ENCODE measurements around the gene FERMT3.

Gene FERMT3

GRCh38 chr11:64249563-64250414, 43.3 kb downstream of the FERMT3 start:
- DNase-seq (ENCODE audit: low read depth in 2 of 2) = no peak

GRCh38 chr11:64250415-64251015, 44.0 kb downstream of the FERMT3 start:
- DNase-seq (ENCODE audit: low read depth in 2 of 2) = no peak

GRCh38 chr11:64251016-64251752, 44.7 kb downstream of the FERMT3 start, which contains the start of gene PLCB3:
Gene PLCB3, plus strand, starts transcription at chr11:64251530. Its CDS starts 120 bp downstream, at chr11:64251650.
- peak in 1 of 2 donors; percentile 39 for DNase-seq (ENCODE audit: low read depth in 2 of 2)

- no peak for DNase-seq (ENCODE audit: low read depth in 2 of 2)
These were observed 45.2 kb downstream of the FERMT3 start for GRCh38 chr11:64251753-64252002.

- no peak for DNase-seq (ENCODE audit: low read depth in 2 of 2)
These were observed 45.7 kb downstream of the FERMT3 start for GRCh38 chr11:64252003-64252872.

- no peak for DNase-seq (ENCODE audit: low read depth in 2 of 2)
These were observed 46.5 kb downstream of the FERMT3 start for GRCh38 chr11:64253043-64253442.

GRCh38 chr11:64253481-64253880, 47.0 kb downstream of the FERMT3 start:
- no peak for DNase-seq (ENCODE audit: low read depth in 2 of 2)

GRCh38 chr11:64254326-64254725, 47.8 kb downstream of the FERMT3 start:
- no peak for DNase-seq (ENCODE audit: low read depth in 2 of 2)

GRCh38 chr11:64255135-64256128, 48.9 kb downstream of the FERMT3 start:
- DNase-seq (ENCODE audit: low read depth in 2 of 2) = no peak

- DNase-seq (ENCODE audit: low read depth in 2 of 2) = no peak
These were observed 49.8 kb downstream of the FERMT3 start for GRCh38 chr11:64256300-64256699.

GRCh38 chr11:64258356-64258755, 51.8 kb downstream of the FERMT3 start:
- no peak for DNase-seq (ENCODE audit: low read depth in 2 of 2)

- no peak for DNase-seq (ENCODE audit: low read depth in 2 of 2)
These were observed 52.5 kb downstream of the FERMT3 start for GRCh38 chr11:64258946-64259532.

GRCh38 chr11:64259533-64260067, 53.1 kb downstream of the FERMT3 start:
- DNase-seq (ENCODE audit: low read depth in 2 of 2) = no peak

- DNase-seq (ENCODE audit: low read depth in 2 of 2) = no peak
These were observed 53.7 kb downstream of the FERMT3 start for GRCh38 chr11:64260147-64260708.

GRCh38 chr11:64261556-64262080, 55.1 kb downstream of the FERMT3 start:
- DNase-seq (ENCODE audit: low read depth in 2 of 2) = no peak

GRCh38 chr11:64262271-64263002, 55.9 kb downstream of the FERMT3 start:
- no peak for DNase-seq (ENCODE audit: low read depth in 2 of 2)

GRCh38 chr11:64263021-64263946, 56.8 kb downstream of the FERMT3 start:
- no peak for DNase-seq (ENCODE audit: low read depth in 2 of 2)

GRCh38 chr11:64263947-64264317, 57.4 kb downstream of the FERMT3 start:
- no peak for DNase-seq (ENCODE audit: low read depth in 2 of 2)

Measured in stimulated activated CD8-positive, alpha-beta memory T cell treated with anti-CD3 and anti-CD28 coated beads, Interleukin-15, amount 100 ng/mL, for 48 hours (primary cell).